Effector memory CD4-positive, alpha-beta T cell (primary cell): Measurements from ENCODE around the gene MUC7.

Experiments
- DNase-seq, 3 donors: peaks; one replicate each; pipeline ENCODE4 v3.0.0-alpha.2; 2020
- H3K27ac ChIP-seq: 2 replicates; pipeline ENCODE4 v1.7.0; 2013; ENCODE audit warnings: mild to moderate bottlenecking, low read length, moderate library complexity; ENCODE audit not compliant: insufficient read depth, poor library complexity, severe bottlenecking
- H3K27me3 ChIP-seq: replicated peaks from 2 replicates; pipeline ENCODE4 v1.7.0; 2013; ENCODE audit warnings: mild to moderate bottlenecking, low read length; ENCODE audit not compliant: insufficient read depth, control insufficient read depth, poor library complexity, severe bottlenecking
- H3K36me3 ChIP-seq: 2 replicates; pipeline ENCODE4 v1.7.0; 2013; ENCODE audit warnings: mild to moderate bottlenecking, low read length, moderate library complexity; ENCODE audit not compliant: control insufficient read depth, insufficient read depth
- H3K4me1 ChIP-seq: 2 replicates; pipeline ENCODE4 v1.7.0; 2013; ENCODE audit warnings: low read length, mild to moderate bottlenecking; ENCODE audit not compliant: control insufficient read depth, insufficient read depth, poor library complexity, severe bottlenecking
- H3K4me3 ChIP-seq: 2 replicates; pipeline ENCODE4 v1.7.0; 2013; ENCODE audit warnings: low read length, low read depth, mild to moderate bottlenecking; ENCODE audit not compliant: insufficient read depth, poor library complexity, severe bottlenecking
- H3K9me3 ChIP-seq: 2 replicates; pipeline ENCODE4 v1.7.0; 2013; ENCODE audit warnings: mild to moderate bottlenecking, low read length, moderate library complexity; ENCODE audit not compliant: control insufficient read depth

MUC7 gene

DNA sequence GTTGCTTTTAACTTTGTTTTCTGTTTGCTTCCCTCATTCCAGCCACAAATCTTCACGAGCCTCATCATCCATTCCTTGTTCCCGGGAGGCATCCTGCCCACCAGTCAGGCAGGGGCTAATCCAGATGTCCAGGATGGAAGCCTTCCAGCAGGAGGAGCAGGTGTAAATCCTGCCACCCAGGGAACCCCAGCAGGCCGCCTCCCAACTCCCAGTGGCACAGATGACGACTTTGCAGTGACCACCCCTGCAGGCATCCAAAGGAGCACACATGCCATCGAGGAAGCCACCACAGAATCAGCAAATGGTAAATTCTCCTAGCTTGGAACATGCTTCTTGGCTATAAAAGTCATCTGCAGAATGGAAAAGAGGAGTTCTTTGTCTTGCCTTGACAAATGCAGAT is 59.0 kb downstream of the MUC7 start:
- no peak for DNase-seq
- no peak overlapping the region for H3K27ac ChIP-seq

GRCh38 chr4:70531981-70532380 is 60.0 kb downstream of the MUC7 start:
- Histone ChIP-seq H3K4me1 (no peaks in the 10 kb centered on the region), H3K9me3 (no peaks in the 10 kb centered on the region), H3K36me3 (no peaks in the 10 kb centered on the region), H3K27ac (no peak overlapping the region), H3K4me3 (no peak overlapping the region), H3K27me3 (no peaks in the 10 kb centered on the region)
- no peak for DNase-seq

More for the DNA sequence above, 59.0 kb downstream of the MUC7 start:
- no peaks in the 10 kb centered on the region for H3K27me3 ChIP-seq
- no peaks in the 10 kb centered on the region for H3K4me1 ChIP-seq
- H3K36me3 ChIP-seq, result no peaks in the 10 kb centered on the region
- no peaks in the 10 kb centered on the region for H3K9me3 ChIP-seq
- no peak overlapping the region for H3K4me3 ChIP-seq
